ENCODE measurements around the gene KIFAP3.

KIFAP3 gene

DNA sequence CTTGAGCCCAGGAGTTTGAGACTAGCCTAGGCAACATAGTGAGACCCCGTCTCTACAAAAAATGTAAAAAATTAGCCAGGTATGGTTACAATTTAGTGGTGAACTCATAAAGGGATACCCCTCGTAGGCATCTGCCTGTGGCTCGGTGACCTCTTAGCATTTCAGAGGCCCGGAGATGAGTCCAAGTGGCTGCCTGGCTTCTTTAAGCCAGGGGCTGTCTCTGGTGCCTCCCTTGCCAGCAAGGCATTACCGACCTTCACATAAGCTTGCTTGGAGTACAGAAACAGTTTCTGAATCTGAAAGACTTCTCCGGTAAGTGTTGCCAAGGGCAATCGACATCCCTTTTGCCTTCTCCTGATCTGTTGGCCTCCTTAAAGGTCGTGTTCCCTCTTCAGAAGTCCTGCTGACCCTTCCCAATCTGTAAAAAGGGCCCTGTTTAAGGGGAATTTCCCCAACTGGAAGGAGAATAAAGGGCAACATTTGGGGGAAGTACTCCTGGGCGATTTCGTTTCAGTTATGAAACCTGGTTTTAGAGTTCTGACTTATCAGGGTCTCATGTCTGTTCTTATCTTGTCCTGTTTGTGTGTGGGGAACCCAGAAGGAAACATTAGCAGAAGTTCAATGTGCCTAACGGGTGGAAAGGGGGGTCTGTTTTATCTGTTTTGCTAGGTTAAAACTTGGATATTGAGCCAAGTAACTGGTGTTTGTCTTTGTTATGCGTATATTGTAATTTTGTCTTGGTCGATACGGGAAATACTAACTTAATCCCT lies 32.9 kb downstream of the KIFAP3 start:
- H3K27ac ChIP-seq: no peak overlapping the region
- H3K9me3 ChIP-seq (ENCODE audit: low read depth, low read length): no peaks in the 10 kb centered on the region
- no peak overlapping the region for H3K9ac ChIP-seq (ENCODE audit: insufficient read length)
- no peaks in the 10 kb centered on the region for H3K36me3 ChIP-seq (ENCODE audit: insufficient read depth, low read length)
- H3K4me3 ChIP-seq: no peak overlapping the region
- DNase-seq (ENCODE audit: low read depth, low spot score): no peak
- TF ChIP-seq FOXP2 (optimal IDR thresholded peaks at IDR 0.05; ENCODE audit: control extremely low read depth, extremely low read length, insufficient read depth): no peak
- TF ChIP-seq POLR2AphosphoS5 (IDR thresholded peaks at IDR 0.05; ENCODE audit: borderline replicate concordance, low read depth, low read length): no peak

DNA sequence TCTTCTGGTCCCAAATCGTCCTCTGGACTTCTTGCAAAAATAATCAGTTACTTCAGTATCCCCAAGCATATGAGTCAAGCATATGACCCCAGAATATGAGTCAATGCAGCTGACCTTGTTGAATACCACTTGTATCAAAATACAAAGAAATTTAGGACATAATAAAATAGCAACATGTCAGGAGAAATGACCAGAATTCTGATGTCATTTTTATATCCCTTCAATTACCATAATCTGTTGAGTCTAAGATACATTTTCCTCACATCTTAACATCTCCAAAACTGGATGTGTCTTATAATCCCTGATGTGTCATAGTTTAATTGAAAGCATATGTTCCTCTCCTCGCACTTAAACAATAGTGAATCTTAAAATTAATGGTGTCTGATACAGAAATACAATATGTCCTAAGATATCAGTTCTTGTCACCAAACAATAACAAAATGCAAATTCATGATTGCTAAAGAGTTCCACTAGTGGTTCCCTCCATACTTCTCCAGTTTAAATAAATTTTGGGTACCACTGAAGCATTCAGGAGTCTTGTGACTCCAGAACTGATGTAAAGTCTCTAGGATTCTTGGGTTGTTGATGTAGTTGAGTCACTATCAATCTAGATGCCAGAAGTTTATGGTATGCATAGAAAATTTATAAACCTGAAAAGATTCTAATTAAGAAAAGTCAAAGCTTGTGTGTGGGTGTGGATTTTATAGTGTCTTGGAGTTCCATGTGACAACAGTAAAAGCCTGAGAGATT lies 41.8 kb downstream of the KIFAP3 start:
- Histone ChIP-seq H3K4me3 (no peak overlapping the region), H3K36me3 (ENCODE audit: insufficient read depth, low read length) (no peaks in the 10 kb centered on the region), H3K9ac (ENCODE audit: insufficient read length) (no peak overlapping the region), H3K9me3 (ENCODE audit: low read depth, low read length) (no peaks in the 10 kb centered on the region), H3K27ac (no peak overlapping the region)
- DNase-seq (ENCODE audit: low read depth, low spot score): no peak
- TF ChIP-seq FOXP2 (optimal IDR thresholded peaks at IDR 0.05; ENCODE audit: control extremely low read depth, extremely low read length, insufficient read depth): no peak

DNA sequence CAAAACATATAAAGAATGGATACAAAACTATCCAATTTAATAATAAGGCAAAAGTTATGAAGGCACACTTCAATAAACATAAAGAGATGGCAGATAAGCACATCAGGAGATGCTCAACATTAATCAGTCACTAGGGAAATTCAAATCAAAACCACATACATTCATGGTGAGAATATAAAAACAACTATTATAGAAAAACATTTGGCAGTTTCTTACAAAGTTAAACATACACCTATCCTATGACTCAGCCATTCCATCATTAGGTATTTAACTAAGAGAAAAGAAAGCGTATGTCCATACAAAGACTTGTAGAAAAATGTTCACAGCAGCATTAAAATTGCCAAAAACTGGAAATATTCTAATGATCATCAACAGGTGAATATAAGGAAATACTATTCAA lies 44.3 kb downstream of the KIFAP3 start:
- TF ChIP-seq POLR2AphosphoS5 (IDR thresholded peaks at IDR 0.05; ENCODE audit: borderline replicate concordance, low read depth, low read length): no peak
- Histone ChIP-seq H3K9ac (ENCODE audit: insufficient read length) (no peak overlapping the region), H3K9me3 (ENCODE audit: low read depth, low read length) (no peaks in the 10 kb centered on the region; the same call in 1 of the 2 replicates), H3K27ac (no peak overlapping the region), H3K4me3 (no peak overlapping the region), H3K36me3 (ENCODE audit: insufficient read depth, low read length) (no peaks in the 10 kb centered on the region)
- no peak for DNase-seq (ENCODE audit: low read depth, low spot score)

DNA sequence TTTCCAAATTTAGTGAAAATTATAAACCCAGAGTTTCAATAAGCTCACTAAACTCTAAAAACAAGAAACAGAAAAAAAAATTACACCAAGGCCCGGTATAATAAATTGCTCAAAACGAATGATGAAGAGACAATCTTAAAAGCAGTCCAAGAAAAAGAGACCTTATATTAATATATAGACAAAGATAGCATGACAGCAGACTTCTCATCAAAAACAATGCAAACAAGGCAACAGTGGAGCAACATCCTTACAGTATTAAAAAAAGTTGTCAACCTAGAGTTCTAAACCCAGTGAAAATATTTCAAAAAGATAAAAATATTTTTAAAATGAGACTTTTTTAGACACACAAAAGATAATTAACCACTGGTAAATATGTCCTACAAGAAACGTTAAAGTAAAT lies 46.7 kb downstream of the KIFAP3 start:
- no peak overlapping the region for H3K4me3 ChIP-seq
- no peaks in the 10 kb centered on the region; the same call in 1 of the 2 replicates for H3K9me3 ChIP-seq (ENCODE audit: low read depth, low read length)
- DNase-seq (ENCODE audit: low read depth, low spot score): no peak
- no peak overlapping the region for H3K27ac ChIP-seq
- H3K36me3 ChIP-seq (ENCODE audit: insufficient read depth, low read length): no peaks in the 10 kb centered on the region
- TF ChIP-seq EZH2 (IDR thresholded peaks at IDR 0.05) (no peak), POLR2AphosphoS5 (IDR thresholded peaks at IDR 0.05; ENCODE audit: borderline replicate concordance, low read depth, low read length) (no peak), FOXP2 (optimal IDR thresholded peaks at IDR 0.05; ENCODE audit: control extremely low read depth, extremely low read length, insufficient read depth) (no peak)
- no peak overlapping the region for H3K9ac ChIP-seq (ENCODE audit: insufficient read length)

DNA sequence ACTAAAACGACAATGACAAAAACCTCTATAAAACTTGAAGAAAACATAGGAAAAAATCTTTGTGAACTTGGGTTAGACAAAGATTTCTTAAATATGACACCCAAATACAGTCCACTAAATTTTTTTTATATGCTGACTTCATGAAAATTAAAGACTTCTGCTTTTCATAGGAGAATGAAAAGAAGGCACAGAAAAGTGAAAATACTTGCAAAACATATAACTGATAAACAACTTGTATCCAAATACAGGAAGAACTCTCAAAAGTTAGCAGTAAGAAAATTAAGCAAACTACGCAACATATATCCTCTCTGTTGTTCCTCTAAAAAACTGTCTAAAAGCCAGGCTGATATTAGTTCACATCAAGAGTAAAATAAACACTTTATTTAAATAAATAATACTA lies 53.6 kb downstream of the KIFAP3 start:
- Histone ChIP-seq H3K27ac (no peak overlapping the region), H3K36me3 (ENCODE audit: insufficient read depth, low read length) (no peaks in the 10 kb centered on the region), H3K9me3 (ENCODE audit: low read depth, low read length) (no peaks in the 10 kb centered on the region), H3K9ac (ENCODE audit: insufficient read length) (no peak overlapping the region), H3K4me3 (no peak overlapping the region)
- TF ChIP-seq FOXP2 (optimal IDR thresholded peaks at IDR 0.05; ENCODE audit: control extremely low read depth, extremely low read length, insufficient read depth) (no peak), EZH2 (IDR thresholded peaks at IDR 0.05) (no peak), POLR2AphosphoS5 (IDR thresholded peaks at IDR 0.05; ENCODE audit: borderline replicate concordance, low read depth, low read length) (no peak)
- DNase-seq (ENCODE audit: low read depth, low spot score): no peak

DNA sequence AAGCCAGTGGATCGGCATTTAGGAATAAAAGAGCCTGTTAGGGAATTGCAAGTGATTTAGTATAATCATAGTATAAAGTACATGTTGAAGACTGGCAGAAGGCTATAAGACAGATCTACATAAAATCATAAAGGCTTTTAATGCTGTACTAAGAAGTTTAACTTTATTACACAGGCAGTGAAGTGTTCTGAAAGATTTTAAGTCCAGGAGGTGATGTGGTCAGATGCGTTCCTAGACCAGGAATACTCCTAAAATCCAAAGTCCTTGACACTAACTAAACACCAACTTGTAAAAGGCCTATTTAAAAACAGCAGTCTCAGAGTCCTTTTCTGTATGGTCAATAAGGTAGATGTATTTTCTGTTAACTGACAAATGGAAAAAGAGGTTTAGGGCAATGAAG lies 57.0 kb downstream of the KIFAP3 start:
- no peak overlapping the region for H3K27ac ChIP-seq
- H3K4me3 ChIP-seq: no peak overlapping the region
- no peak for DNase-seq (ENCODE audit: low read depth, low spot score)
- no peak for TF ChIP-seq FOXP2 (optimal IDR thresholded peaks at IDR 0.05; ENCODE audit: control extremely low read depth, extremely low read length, insufficient read depth)
- no peak for TF ChIP-seq POLR2AphosphoS5 (IDR thresholded peaks at IDR 0.05; ENCODE audit: borderline replicate concordance, low read depth, low read length)
- no peak for TF ChIP-seq EZH2 (IDR thresholded peaks at IDR 0.05)
- H3K9me3 ChIP-seq (ENCODE audit: low read depth, low read length): no peaks in the 10 kb centered on the region
- no peaks in the 10 kb centered on the region for H3K36me3 ChIP-seq (ENCODE audit: insufficient read depth, low read length)
- H3K9ac ChIP-seq (ENCODE audit: insufficient read length): no peak overlapping the region

DNA sequence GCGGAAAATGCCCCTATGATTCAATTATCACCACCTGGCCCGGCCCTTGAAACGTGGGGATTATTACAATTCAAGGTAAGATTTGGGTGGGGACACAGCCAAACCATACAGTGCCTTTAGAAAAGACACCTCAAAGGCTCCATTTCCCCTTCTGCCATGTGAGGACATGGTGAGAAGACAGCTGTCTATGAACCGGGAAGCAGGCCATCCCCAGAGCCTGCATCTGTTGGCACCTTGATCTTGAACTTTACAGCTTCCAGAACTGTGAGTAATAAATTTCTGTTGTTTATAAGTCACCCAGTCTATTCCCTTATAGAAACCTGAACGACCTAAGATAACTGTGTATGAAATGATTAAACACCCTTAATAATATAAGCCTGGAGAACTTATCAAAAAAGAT lies 61.6 kb downstream of the KIFAP3 start:
- no peak for TF ChIP-seq FOXP2 (optimal IDR thresholded peaks at IDR 0.05; ENCODE audit: control extremely low read depth, extremely low read length, insufficient read depth)
- TF ChIP-seq EZH2 (IDR thresholded peaks at IDR 0.05): no peak
- no peak for TF ChIP-seq POLR2AphosphoS5 (IDR thresholded peaks at IDR 0.05; ENCODE audit: borderline replicate concordance, low read depth, low read length)
- DNase-seq (ENCODE audit: low read depth, low spot score): no peak

DNA sequence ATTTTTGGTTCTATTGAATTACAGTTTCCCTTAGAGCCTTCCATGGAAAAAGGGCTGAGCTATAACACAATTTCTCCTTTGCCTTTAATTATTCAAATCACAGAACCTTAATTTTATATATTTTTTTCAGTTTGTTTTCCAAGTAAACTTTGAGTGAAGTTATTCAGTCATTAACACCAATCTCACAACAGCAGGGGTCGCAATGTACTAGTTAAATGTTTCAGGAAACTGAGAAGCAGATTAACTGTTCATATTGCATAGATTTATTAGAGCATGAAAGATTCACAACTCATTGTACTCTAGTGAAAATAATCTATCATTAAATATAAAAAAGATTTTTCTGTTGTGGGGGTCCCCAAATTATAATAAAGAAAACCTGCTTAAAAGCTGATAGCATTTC lies 64.1 kb downstream of the KIFAP3 start:
- no peak overlapping the region for H3K9ac ChIP-seq (ENCODE audit: insufficient read length)
- TF ChIP-seq POLR2AphosphoS5 (IDR thresholded peaks at IDR 0.05; ENCODE audit: borderline replicate concordance, low read depth, low read length): no peak
- TF ChIP-seq FOXP2 (optimal IDR thresholded peaks at IDR 0.05; ENCODE audit: control extremely low read depth, extremely low read length, insufficient read depth): no peak
- TF ChIP-seq EZH2 (IDR thresholded peaks at IDR 0.05): no peak
- DNase-seq (ENCODE audit: low read depth, low spot score): no peak
- no peaks in the 10 kb centered on the region for H3K36me3 ChIP-seq (ENCODE audit: insufficient read depth, low read length)
- no peak overlapping the region for H3K27ac ChIP-seq
- no peak overlapping the region for H3K4me3 ChIP-seq
- no peaks in the 10 kb centered on the region for H3K9me3 ChIP-seq (ENCODE audit: low read depth, low read length)

More for the DNA sequence above, 61.6 kb downstream of the KIFAP3 start:
- Histone ChIP-seq H3K4me3 (no peak overlapping the region), H3K27ac (no peak overlapping the region), H3K9ac (ENCODE audit: insufficient read length) (no peak overlapping the region), H3K9me3 (ENCODE audit: low read depth, low read length) (no peaks in the 10 kb centered on the region), H3K36me3 (ENCODE audit: insufficient read depth, low read length) (no peaks in the 10 kb centered on the region)
